ENCODE results near the gene ICE1. TPM values are rescaled to one million over a fixed set of nuclear protein-coding genes. Genes with fewer than 3 reads are reported as not detected.

ICE1 gene
- total RNA-seq, 1 donor from 2014 or later: 17.5 TPM

DNA sequence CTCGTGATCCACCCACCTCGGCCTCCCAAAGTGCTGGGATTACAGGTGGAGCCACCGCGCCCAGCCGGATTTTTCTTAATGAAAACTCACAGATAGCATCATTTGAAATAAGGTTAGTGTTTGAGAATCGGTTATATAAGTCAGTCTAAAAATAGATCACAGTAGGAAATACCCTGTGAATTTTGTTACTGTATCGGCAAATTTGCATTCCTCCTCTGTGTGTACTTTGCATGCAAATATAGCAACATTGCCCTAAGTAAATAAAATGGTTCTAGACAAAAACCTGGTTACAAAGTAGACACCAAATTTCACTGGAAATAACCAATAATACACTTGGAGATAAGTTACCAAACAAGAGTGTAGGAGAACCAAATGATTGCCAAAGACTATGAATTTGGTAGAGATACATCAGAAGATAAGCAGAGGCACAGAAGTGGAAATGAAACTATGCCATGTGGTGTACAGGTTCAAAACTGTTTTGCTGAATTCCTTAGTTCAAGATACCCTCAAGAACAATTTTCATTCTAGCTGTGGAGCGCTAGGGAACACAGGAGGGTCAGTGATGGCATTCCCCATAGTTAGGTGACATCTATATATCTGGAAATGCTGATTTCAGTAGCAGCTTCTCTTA lies 58.1 kb downstream of the ICE1 start:
- no peak overlapping the region for H3K27ac ChIP-seq (replicated peaks)
- no peaks in the 10 kb centered on the region for H3K9me3 ChIP-seq (replicated peaks)
- intact Hi-C loops (cut with micrococcal nuclease): no loop called here
- DNase-seq: no peak
- no peak overlapping the region for H3K4me3 ChIP-seq
- TF ChIP-seq, protein P1, sequence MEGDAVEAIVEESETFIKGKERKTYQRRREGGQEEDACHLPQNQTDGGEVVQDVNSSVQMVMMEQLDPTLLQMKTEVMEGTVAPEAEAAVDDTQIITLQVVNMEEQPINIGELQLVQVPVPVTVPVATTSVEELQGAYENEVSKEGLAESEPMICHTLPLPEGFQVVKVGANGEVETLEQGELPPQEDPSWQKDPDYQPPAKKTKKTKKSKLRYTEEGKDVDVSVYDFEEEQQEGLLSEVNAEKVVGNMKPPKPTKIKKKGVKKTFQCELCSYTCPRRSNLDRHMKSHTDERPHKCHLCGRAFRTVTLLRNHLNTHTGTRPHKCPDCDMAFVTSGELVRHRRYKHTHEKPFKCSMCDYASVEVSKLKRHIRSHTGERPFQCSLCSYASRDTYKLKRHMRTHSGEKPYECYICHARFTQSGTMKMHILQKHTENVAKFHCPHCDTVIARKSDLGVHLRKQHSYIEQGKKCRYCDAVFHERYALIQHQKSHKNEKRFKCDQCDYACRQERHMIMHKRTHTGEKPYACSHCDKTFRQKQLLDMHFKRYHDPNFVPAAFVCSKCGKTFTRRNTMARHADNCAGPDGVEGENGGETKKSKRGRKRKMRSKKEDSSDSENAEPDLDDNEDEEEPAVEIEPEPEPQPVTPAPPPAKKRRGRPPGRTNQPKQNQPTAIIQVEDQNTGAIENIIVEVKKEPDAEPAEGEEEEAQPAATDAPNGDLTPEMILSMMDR (IDR thresholded peaks at IDR 0.05; ENCODE audit: borderline replicate concordance): no peak
- peaks cover 19% of the 10 kb centered on the region for H3K4me1 ChIP-seq
- H3K27me3 ChIP-seq (ENCODE audit: low read depth): no peaks in the 10 kb centered on the region
- peaks cover 45% of the 10 kb centered on the region for H3K36me3 ChIP-seq

DNA sequence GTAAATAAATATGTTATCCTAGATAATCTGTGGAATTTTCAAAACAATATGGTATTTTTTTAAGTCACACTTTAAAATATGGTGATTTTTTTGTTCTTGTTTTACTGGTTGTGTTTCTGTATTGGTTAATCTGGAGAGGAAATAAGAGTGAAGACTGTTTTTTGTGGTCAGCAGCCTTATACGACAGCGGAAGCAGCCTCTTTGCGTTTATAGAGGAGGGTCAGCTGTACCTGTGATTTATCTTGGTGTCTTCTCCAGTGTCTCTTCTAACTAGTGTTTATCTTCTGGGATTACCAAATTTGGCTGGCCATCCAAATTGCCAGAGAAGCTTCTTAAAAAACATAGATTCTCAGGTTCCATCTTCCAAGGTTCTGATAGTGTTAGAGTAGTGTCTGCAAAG lies 58.7 kb downstream of the ICE1 start:
- TF ChIP-seq, protein P1 (IDR thresholded peaks at IDR 0.05; ENCODE audit: borderline replicate concordance): no peak
- H3K36me3 ChIP-seq: peaks cover 43% of the 10 kb centered on the region
- intact Hi-C loops (cut with micrococcal nuclease): no loop called here

DNA sequence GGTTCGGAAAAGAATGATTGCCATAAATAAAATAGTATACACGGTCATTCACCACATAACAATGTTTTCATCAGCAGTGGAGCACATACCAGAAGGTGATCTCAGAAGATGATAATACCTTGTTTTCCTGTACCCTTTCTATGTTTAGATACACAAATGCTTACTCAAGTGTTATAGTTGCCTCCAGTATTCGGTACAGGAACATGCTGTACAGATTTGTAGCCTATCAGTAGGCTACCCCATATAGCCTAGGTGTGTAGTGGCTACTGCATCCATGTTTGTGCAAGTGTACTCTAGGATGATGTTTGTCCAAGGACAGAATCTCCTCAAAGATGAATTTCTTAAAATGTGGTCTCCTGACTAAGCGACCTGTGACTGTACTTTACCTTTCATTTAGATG lies 59.2 kb downstream of the ICE1 start:
- H3K27ac ChIP-seq (replicated peaks): no peak overlapping the region
- intact Hi-C loops (cut with micrococcal nuclease): no loop called here
- no peaks in the 10 kb centered on the region for H3K9me3 ChIP-seq (replicated peaks)
- no peaks in the 10 kb centered on the region for H3K27me3 ChIP-seq (ENCODE audit: low read depth)
- TF ChIP-seq, protein P1 (IDR thresholded peaks at IDR 0.05; ENCODE audit: borderline replicate concordance): no peak
- H3K36me3 ChIP-seq: peaks cover 43% of the 10 kb centered on the region
- peaks cover 19% of the 10 kb centered on the region for H3K4me1 ChIP-seq
- no peak overlapping the region for H3K4me3 ChIP-seq
- DNase-seq: no peak

More for the DNA sequence above, 58.7 kb downstream of the ICE1 start:
- Histone ChIP-seq H3K27me3 (ENCODE audit: low read depth) (no peaks in the 10 kb centered on the region), H3K4me1 (peaks cover 19% of the 10 kb centered on the region), H3K4me3 (no peak overlapping the region), H3K9me3 (replicated peaks) (no peaks in the 10 kb centered on the region), H3K27ac (replicated peaks) (no peak overlapping the region)
- no peak for DNase-seq

DNA sequence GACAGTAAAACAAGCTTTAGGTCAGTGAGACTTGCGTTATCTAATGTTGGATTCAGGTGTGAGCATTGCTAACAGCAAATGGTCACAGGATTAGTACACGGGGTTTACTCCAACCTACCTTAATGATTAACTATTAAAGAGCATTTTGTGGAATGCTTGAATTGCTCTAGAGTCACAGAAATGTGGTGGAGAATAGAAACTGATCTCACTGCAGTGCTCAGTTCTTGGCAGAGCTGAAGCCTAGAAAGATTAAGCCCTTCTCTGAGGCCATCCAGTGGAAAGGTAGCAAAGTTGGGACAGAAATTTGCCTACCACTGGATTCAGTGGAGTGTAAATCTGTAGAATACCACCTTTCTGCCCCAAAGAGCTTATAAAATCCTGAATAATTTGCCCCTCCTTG lies 60.9 kb downstream of the ICE1 start:
- Histone ChIP-seq H3K9me3 (replicated peaks) (no peaks in the 10 kb centered on the region), H3K27ac (replicated peaks) (no peak overlapping the region), H3K36me3 (peaks cover 43% of the 10 kb centered on the region), H3K4me3 (no peak overlapping the region), H3K4me1 (peaks cover 19% of the 10 kb centered on the region), H3K27me3 (ENCODE audit: low read depth) (no peaks in the 10 kb centered on the region)
- DNase-seq: no peak
- intact Hi-C loops (cut with micrococcal nuclease): no loop called here
- TF ChIP-seq, protein P1 (IDR thresholded peaks at IDR 0.05; ENCODE audit: borderline replicate concordance): no peak

DNA sequence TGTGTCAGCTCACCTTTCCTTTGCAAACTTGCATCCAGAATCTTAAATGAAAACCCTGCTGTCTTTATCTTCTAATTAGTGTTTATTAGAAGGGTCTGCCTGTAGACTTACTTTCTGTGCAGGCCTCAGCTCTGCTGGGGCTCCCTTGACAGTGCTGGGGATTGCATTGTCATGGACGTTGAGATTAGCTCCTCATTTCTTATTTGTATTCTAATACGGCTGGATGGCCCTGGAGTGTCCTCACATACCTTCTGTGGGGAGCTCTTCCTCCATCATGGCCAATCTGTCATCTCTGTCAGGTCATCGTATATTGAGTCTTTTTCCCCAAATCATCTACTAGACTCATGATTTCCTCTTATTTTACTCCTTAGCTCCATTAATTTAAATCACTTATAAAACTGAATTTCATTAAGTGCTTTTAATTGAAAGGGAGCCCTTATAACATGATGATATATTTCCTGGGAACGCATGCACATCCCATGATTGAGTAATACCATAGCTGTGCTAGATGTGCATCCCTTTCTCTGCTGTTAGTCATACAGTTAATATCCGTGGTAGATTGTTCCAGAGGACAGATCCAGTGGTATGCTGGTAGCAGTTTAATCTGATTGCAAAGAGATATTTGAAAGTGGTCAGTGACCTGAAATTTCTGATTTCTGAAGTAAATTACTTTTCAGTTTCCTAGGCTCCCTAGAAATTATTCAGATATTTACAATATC lies 61.6 kb downstream of the ICE1 start:
- H3K4me1 ChIP-seq: peaks cover 19% of the 10 kb centered on the region
- intact Hi-C loops (cut with micrococcal nuclease): no loop called here
- TF ChIP-seq, protein P1 (IDR thresholded peaks at IDR 0.05; ENCODE audit: borderline replicate concordance): no peak
- no peak for DNase-seq
- no peaks in the 10 kb centered on the region for H3K27me3 ChIP-seq (ENCODE audit: low read depth)
- no peak overlapping the region for H3K27ac ChIP-seq (replicated peaks)
- H3K36me3 ChIP-seq: peaks cover 45% of the 10 kb centered on the region
- H3K4me3 ChIP-seq: no peak overlapping the region
- H3K9me3 ChIP-seq (replicated peaks): no peaks in the 10 kb centered on the region
